Naive thymus-derived CD4-positive, alpha-beta T cell (primary cell): ENCODE measurements around the gene ADAMTSL1. TPM values are rescaled to one million over a fixed set of nuclear protein-coding genes. Genes with fewer than 3 reads are reported as not detected.

Experiments used
- ATAC-seq: fragments of 150-1000 bp; cut with Tn5 transposase; 2 replicates; pipeline ENCODE4 v1.10.0; 2021; ENCODE audit warnings: mild to moderate bottlenecking, moderate library complexity
- CTCF ChIA-PET: fragments of 350-600 bp; sonication (Branson Sonifier 250); formaldehyde crosslinking; loops from one replicate; lab custom pipeline; 2021; ENCODE audit warnings: antibody characterized with exemption; lab: Charles Lee
- POLR2A ChIA-PET: fragments of 350-600 bp; sonication (Branson Sonifier 250); formaldehyde crosslinking; loops from one replicate; lab custom pipeline; 2021; ENCODE audit warnings: antibody characterized with exemption, inconsistent platforms; lab: Charles Lee
- DNase-seq, 9 donors: peaks; one replicate each; pipeline versions ENCODE4 v3.0.0 to v3.0.0-alpha.2; 2020 to 2022; ENCODE audit warnings: mixed read lengths in 1 of 9
- H3K27ac ChIP-seq: one replicate; pipeline ENCODE4 v1.7.0; 2013; ENCODE audit warnings: mild to moderate bottlenecking, low read depth, low read length, moderate library complexity
- H3K27me3 ChIP-seq, 2 donors: one replicate each; pipeline ENCODE4 v1.7.0; 2013; ENCODE audit warnings: low read length in 2 of 2, mild to moderate bottlenecking in 2 of 2, moderate library complexity in 2 of 2; ENCODE audit not compliant: control insufficient read depth in 2 of 2, insufficient read depth in 2 of 2
- H3K36me3 ChIP-seq, 3 experiments: 1 replicate in 2 of 3; 2 replicates in 1 of 3; pipeline ENCODE4 v1.7.0; 2013; ENCODE audit warnings: low read length in 3 of 3, mild to moderate bottlenecking in 3 of 3, moderate library complexity in 1 of 3; ENCODE audit not compliant: insufficient read depth in 3 of 3, control insufficient read depth in 2 of 3
- H3K4me1 ChIP-seq, 2 donors: one replicate each; pipeline ENCODE4 v1.7.0; 2013; ENCODE audit warnings: low read length in 2 of 2, mild to moderate bottlenecking in 2 of 2, moderate library complexity in 1 of 2; ENCODE audit not compliant: control insufficient read depth in 2 of 2, insufficient read depth in 2 of 2
- H3K4me3 ChIP-seq: 2 replicates; pipeline ENCODE4 v1.7.0; 2013; ENCODE audit warnings: mild to moderate bottlenecking, low read length
- H3K9me3 ChIP-seq, 3 experiments: 1 replicate in 2 of 3; 2 replicates in 1 of 3; pipeline ENCODE4 v1.7.0; 2013; ENCODE audit warnings: low read length in 3 of 3; ENCODE audit not compliant: control insufficient read depth in 2 of 3
- H3K27ac Mint-ChIP-seq, 9 donors: one replicate each; pipeline ENCODE4 v1.8.0; 2020 to 2022; ENCODE audit warnings: mixed read lengths in 9 of 9, mild to moderate bottlenecking in 8 of 9, moderate library complexity in 5 of 9, inconsistent platforms in 2 of 9
- H3K27me3 Mint-ChIP-seq, 5 donors: one replicate each; pipeline ENCODE4 v1.8.0; 2021 to 2022; ENCODE audit warnings: mixed read lengths in 5 of 5, mild to moderate bottlenecking in 1 of 5
- H3K36me3 Mint-ChIP-seq, 5 donors: one replicate each; pipeline ENCODE4 v1.8.0; 2020 to 2022; ENCODE audit warnings: mixed read lengths in 5 of 5, mild to moderate bottlenecking in 3 of 5, inconsistent platforms in 1 of 5
- H3K4me1 Mint-ChIP-seq, 7 donors: one replicate each; pipeline ENCODE4 v1.8.0; 2020 to 2022; ENCODE audit warnings: mixed read lengths in 7 of 7, mild to moderate bottlenecking in 3 of 7, inconsistent platforms in 1 of 7
- H3K4me3 Mint-ChIP-seq, 10 donors: one replicate each; pipeline ENCODE4 v1.8.0; 2020 to 2022; ENCODE audit warnings: mild to moderate bottlenecking in 10 of 10, mixed read lengths in 10 of 10, moderate library complexity in 6 of 10, inconsistent platforms in 2 of 10
- H3K9me3 Mint-ChIP-seq, 11 donors: one replicate each; pipeline ENCODE4 v1.8.0; 2020 to 2022; ENCODE audit warnings: mixed read lengths in 11 of 11, mild to moderate bottlenecking in 4 of 11, inconsistent platforms in 1 of 11, moderate library complexity in 1 of 11
- intact Hi-C, 2 donors: fragments of 100-400 bp; cut with micrococcal nuclease; formaldehyde crosslinking; loops; one replicate each; pipeline ENCODE4 v1.15.1; 2023
- polyA plus RNA-seq, 2 donors: library from polyadenylated mRNA; unstranded; fragments of 300-500 nt; fragmentation: Illumina TruSeq; gene quantifications; one replicate each; pipeline ENCODE4 v1.2.3, GENCODE V29; 2021
- total RNA-seq, 6 experiments: library from RNA in 5 of 6; stranded (reverse) in 5 of 6; gene quantifications; 1 replicate in 5 of 6; 2 replicates in 1 of 6; pipeline ENCODE4 v1.2.3 and lab custom pipeline; 2021 to 2026

Gene ADAMTSL1
- total and polyA plus RNA-seq, 7 experiments from 2014 or later: not detected

DNA sequence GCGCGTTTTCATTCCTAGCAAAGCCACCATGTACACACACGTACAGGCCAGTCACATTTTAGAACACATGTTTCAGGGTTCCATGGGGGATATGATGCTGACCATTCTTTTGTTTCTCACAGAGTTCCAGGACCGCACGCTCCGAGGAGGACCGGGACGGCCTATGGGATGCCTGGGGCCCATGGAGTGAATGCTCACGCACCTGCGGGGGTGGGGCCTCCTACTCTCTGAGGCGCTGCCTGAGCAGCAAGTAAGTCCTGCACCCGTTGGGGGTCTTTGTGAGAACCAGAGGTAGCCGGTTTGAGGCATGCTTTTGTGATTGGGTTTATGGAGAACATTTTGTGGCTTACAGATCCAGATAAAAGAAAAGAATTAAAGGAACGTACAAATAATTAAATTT lies 30.8 kb downstream of the ADAMTSL1 start:
- no peaks in the 10 kb centered on the region for H3K36me3 Mint-ChIP-seq

DNA sequence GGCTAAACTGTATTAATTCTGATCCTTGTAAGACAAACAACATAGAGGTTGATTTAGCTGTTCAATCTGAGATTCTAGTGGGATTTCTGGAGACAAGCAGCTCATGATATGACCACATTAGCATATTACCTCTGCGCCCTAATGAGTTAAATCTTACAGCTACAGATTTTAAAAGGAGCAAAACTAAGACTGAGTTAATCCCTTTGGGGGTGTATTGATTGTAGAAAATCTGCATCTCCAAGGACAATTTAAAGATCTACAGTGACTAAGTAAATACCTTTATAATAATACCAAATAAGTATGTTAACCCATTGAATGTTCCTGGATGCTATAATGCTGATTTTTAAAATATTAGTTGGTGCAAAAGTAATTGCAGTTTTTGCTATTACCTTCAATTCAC lies 33.2 kb downstream of the ADAMTSL1 start:
- Histone ChIP-seq H3K36me3 (no peaks in the 10 kb centered on the region), H3K27ac (no peak overlapping the region), H3K4me1 (no peaks in the 10 kb centered on the region), H3K27me3 (no peaks in the 10 kb centered on the region), H3K4me3 (no peak overlapping the region), H3K9me3 (peaks cover 0 to 4% (median 0%) of the 10 kb centered on the region in 3 experiments)
- no peaks in the 10 kb centered on the region for H3K36me3 Mint-ChIP-seq
- ChIA-PET POLR2A (no interaction called here), CTCF (no interaction called here)
- ATAC-seq (no peak), DNase-seq (no peak)
- H3K27ac Mint-ChIP-seq: no peak overlapping the region
- no peak overlapping the region for H3K4me3 Mint-ChIP-seq
- H3K27me3 Mint-ChIP-seq: peaks cover 0 to 4% (median 0%) of the 10 kb centered on the region in 5 donors
- H3K4me1 Mint-ChIP-seq: no peaks in the 10 kb centered on the region
- peaks cover 0 to 9% (median 3%) of the 10 kb centered on the region in 11 donors for H3K9me3 Mint-ChIP-seq
- intact Hi-C loops: no loop called here

More for the DNA sequence above, 30.8 kb downstream of the ADAMTSL1 start:
- Histone ChIP-seq H3K27me3 (no peaks in the 10 kb centered on the region), H3K27ac (no peak overlapping the region), H3K4me3 (no peak overlapping the region), H3K36me3 (no peaks in the 10 kb centered on the region), H3K4me1 (no peaks in the 10 kb centered on the region), H3K9me3 (peaks cover 0 to 4% (median 0%) of the 10 kb centered on the region in 3 experiments)
- no peak overlapping the region for H3K27ac Mint-ChIP-seq
- POLR2A ChIA-PET: no interaction called here
- intact Hi-C loops: no loop called here
- no peak for ATAC-seq
- no peaks in the 10 kb centered on the region for H3K4me1 Mint-ChIP-seq
- peaks cover 0 to 4% (median 0%) of the 10 kb centered on the region in 5 donors for H3K27me3 Mint-ChIP-seq
- CTCF ChIA-PET: no interaction called here
- DNase-seq: no peak
- H3K4me3 Mint-ChIP-seq: no peak overlapping the region
- H3K9me3 Mint-ChIP-seq: peaks cover 0 to 9% (median 3%) of the 10 kb centered on the region in 11 donors

DNA sequence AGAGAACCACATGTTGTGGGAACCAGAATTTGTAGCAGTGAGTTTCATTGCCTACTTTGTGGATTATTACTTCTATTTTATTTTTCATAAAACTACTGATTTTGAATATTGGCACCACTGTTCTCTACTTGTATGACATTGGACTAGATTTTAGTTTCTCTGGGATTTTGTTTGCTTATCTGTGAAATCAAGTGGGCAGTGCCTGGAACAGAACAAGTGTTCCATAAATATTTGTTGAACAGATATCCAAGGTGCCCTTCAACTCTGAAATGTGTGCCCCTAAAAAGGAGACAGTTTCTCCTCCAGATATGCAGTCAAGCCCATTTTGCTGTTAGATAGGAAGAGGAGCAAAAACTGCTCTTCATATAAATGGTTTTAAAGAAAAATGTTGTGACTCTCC lies 42.6 kb downstream of the ADAMTSL1 start:
- H3K36me3 Mint-ChIP-seq: no peaks in the 10 kb centered on the region
- DNase-seq (no peak), ATAC-seq (no peak)
- H3K9me3 ChIP-seq: no peaks in the 10 kb centered on the region
- CTCF ChIA-PET: no interaction called here
- no peaks in the 10 kb centered on the region for H3K4me1 Mint-ChIP-seq
- intact Hi-C loops: no loop called here
- H3K4me1 ChIP-seq: no peaks in the 10 kb centered on the region
- peaks cover 0 to 7% (median 0%) of the 10 kb centered on the region in 5 donors for H3K27me3 Mint-ChIP-seq
- no peaks in the 10 kb centered on the region for H3K36me3 ChIP-seq
- H3K9me3 Mint-ChIP-seq: peaks cover 0 to 6% (median 2%) of the 10 kb centered on the region in 11 donors
- POLR2A ChIA-PET: no interaction called here
- no peak overlapping the region for H3K27ac Mint-ChIP-seq
- no peak overlapping the region for H3K4me3 Mint-ChIP-seq
- H3K27ac ChIP-seq: no peak overlapping the region
- no peaks in the 10 kb centered on the region for H3K27me3 ChIP-seq
- H3K4me3 ChIP-seq: no peak overlapping the region

DNA sequence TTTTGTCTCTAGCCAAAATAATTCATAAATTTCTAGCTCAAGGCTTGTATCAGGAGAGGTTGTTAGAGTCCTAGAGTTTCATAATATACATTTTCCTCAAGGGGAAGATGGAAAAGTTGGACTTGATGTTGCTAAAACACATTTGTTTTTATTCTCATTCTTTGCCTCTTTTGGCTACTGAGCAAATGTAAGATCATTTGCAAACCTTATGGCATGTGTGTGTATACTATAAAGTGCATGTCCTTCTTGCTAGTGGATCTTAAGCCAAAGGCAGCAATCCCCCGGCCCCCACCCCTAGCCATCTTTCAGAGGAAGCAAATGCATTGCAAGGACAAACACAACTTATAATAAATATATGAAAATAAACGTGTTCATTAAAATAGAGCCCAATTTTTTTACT lies 43.0 kb downstream of the ADAMTSL1 start:
- Mint-ChIP-seq H3K4me1 (no peaks in the 10 kb centered on the region), H3K36me3 (no peaks in the 10 kb centered on the region), H3K27me3 (peaks cover 0 to 7% (median 0%) of the 10 kb centered on the region in 5 donors), H3K4me3 (no peak overlapping the region), H3K27ac (no peak overlapping the region), H3K9me3 (peaks cover 0 to 6% (median 2%) of the 10 kb centered on the region in 11 donors)
- H3K9me3 ChIP-seq: no peaks in the 10 kb centered on the region
- no peaks in the 10 kb centered on the region for H3K4me1 ChIP-seq
- H3K27me3 ChIP-seq: no peaks in the 10 kb centered on the region
- DNase-seq: no peak
- no peak overlapping the region for H3K4me3 ChIP-seq
- POLR2A ChIA-PET: no interaction called here
- CTCF ChIA-PET: no interaction called here
- ATAC-seq: no peak
- H3K36me3 ChIP-seq: no peaks in the 10 kb centered on the region
- intact Hi-C loops: no loop called here
- no peak overlapping the region for H3K27ac ChIP-seq

DNA sequence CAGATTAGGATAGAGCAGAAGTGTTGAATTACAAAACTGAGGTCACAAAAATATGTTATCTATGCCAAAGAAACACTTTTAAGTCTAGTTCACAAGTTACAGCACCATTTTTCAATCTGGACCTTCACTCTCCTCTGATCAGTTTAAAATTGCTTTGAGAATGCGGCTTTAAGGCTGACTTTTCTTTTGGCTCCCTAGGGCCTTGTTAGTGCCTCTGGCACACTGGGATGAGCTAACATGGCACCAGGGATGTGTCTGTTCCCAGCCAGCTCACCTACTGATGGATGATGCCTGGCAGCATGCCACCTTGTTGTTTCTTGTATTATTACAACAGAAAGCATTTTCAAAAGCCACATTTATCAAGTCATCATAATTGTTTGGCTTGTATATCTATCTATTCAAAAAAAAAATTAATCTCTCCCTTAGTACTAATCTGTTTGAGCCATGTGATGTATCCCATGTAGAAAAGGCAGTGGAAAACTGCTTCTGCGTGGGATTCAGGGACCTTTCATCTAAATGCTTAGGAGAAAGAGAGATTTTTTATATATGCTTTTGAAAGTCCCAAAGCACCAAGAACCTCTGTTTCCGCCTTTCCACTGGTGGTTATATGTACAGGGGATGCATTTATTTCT lies 46.6 kb downstream of the ADAMTSL1 start:
- Mint-ChIP-seq H3K36me3 (no peaks in the 10 kb centered on the region), H3K9me3 (peaks cover 0 to 6% (median 2%) of the 10 kb centered on the region in 11 donors), H3K27me3 (peaks cover 0 to 7% (median 0%) of the 10 kb centered on the region in 5 donors), H3K4me1 (no peaks in the 10 kb centered on the region), H3K27ac (no peak overlapping the region), H3K4me3 (no peak overlapping the region)
- Histone ChIP-seq H3K9me3 (no peaks in the 10 kb centered on the region), H3K36me3 (no peaks in the 10 kb centered on the region), H3K4me3 (no peak overlapping the region), H3K27ac (no peak overlapping the region), H3K27me3 (no peaks in the 10 kb centered on the region), H3K4me1 (no peaks in the 10 kb centered on the region)
- ChIA-PET POLR2A (no interaction called here), CTCF (no interaction called here)
- intact Hi-C loops: no loop called here
- DNase-seq (no peak), ATAC-seq (no peak)

DNA sequence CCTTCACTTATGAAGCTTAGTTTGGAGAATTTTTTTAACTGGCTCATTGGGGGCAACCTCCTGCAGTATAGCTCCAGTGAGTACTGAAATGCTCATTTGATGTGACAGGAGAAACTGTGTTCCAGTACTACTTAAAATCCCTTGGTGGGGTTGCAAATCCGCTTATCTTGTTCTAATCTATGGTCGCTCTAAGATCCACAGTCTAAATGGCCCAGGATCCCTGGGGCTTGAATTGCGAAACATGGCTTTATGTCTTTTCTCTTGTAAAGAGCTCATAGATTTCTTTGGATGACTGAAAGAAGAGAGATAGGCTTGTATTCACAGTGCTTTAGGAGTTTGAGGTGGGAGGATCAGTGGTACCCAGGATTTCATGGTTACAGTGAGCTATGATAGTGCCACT lies 52.7 kb downstream of the ADAMTSL1 start:
- Histone ChIP-seq H3K4me1 (no peaks in the 10 kb centered on the region), H3K4me3 (no peak overlapping the region), H3K27ac (no peak overlapping the region), H3K27me3 (no peaks in the 10 kb centered on the region), H3K9me3 (no peaks in the 10 kb centered on the region), H3K36me3 (no peaks in the 10 kb centered on the region)
- H3K27me3 Mint-ChIP-seq: peaks cover 0 to 5% (median 0%) of the 10 kb centered on the region in 5 donors
- no peak overlapping the region for H3K4me3 Mint-ChIP-seq
- POLR2A ChIA-PET: no interaction called here
- intact Hi-C loops: no loop called here
- CTCF ChIA-PET: no interaction called here
- no peak overlapping the region for H3K27ac Mint-ChIP-seq
- no peaks in the 10 kb centered on the region for H3K36me3 Mint-ChIP-seq
- H3K9me3 Mint-ChIP-seq: peaks cover 0 to 8% (median 5%) of the 10 kb centered on the region in 11 donors
- H3K4me1 Mint-ChIP-seq: no peaks in the 10 kb centered on the region
- DNase-seq (no peak), ATAC-seq (no peak)
